HUES6 (cell line): ENCODE measurements around the gene NKAIN1.
"Not testable (repeated sequence)": the region's sequence is repeated elsewhere in the genome, so short reads cannot be mapped to it uniquely, and the experiment has no call there.

Experiments
- H3K27ac ChIP-seq: 2 replicates; pipeline ENCODE4 v1.7.0; 2013; ENCODE audit warnings: low read depth, mild to moderate bottlenecking, low read length, inconsistent platforms
- H3K27me3 ChIP-seq: 2 replicates; pipeline ENCODE4 v1.6.1; 2013; ENCODE audit warnings: low read length; ENCODE audit not compliant: control insufficient read depth, insufficient read depth
- H3K36me3 ChIP-seq: 2 replicates; pipeline ENCODE4 v1.6.1; 2013; ENCODE audit warnings: low read length; ENCODE audit not compliant: control insufficient read depth, insufficient read depth
- H3K4me1 ChIP-seq: 2 replicates; pipeline ENCODE4 v1.6.1; 2013; ENCODE audit warnings: low read length; ENCODE audit not compliant: control insufficient read depth, insufficient read depth
- H3K4me3 ChIP-seq: 2 replicates; pipeline ENCODE4 v1.5.1; 2013; ENCODE audit warnings: low read depth, low read length
- H3K9ac ChIP-seq: one replicate; pipeline ENCODE4 v1.6.1; 2013; ENCODE audit warnings: mild to moderate bottlenecking, low read length
- H3K9me3 ChIP-seq: 2 replicates; pipeline ENCODE4 v1.6.1; 2013; ENCODE audit warnings: low read depth, low read length; ENCODE audit not compliant: control insufficient read depth, insufficient read depth

NKAIN1 gene

GRCh38 chr1:31198150-31198549 lies 41.5 kb downstream of the NKAIN1 start:
- Histone ChIP-seq H3K9ac (no peak overlapping the region), H3K9me3 (no peaks in the 10 kb centered on the region), H3K27ac (no peak overlapping the region)

GRCh38 chr1:31196685-31197084 lies 43.0 kb downstream of the NKAIN1 start:
- Histone ChIP-seq H3K4me1 (0 out of 2 replicates have a peak, but pooled peaks cover 3% of the 10 kb centered on the region), H3K9me3 (no peaks in the 10 kb centered on the region), H3K4me3 (no peak overlapping the region), H3K27me3 (no peaks in the 10 kb centered on the region), H3K9ac (no peak overlapping the region), H3K36me3 (no peaks in the 10 kb centered on the region), H3K27ac (no peak overlapping the region)

More at GRCh38 chr1:31198150-31198549, 41.5 kb downstream of the NKAIN1 start:
- Histone ChIP-seq H3K4me3 (no peak overlapping the region), H3K27me3 (no peaks in the 10 kb centered on the region), H3K36me3 (no peaks in the 10 kb centered on the region), H3K4me1 (0 out of 2 replicates have a peak, but pooled peaks cover 3% of the 10 kb centered on the region)

GRCh38 chr1:31195267-31195666 lies 44.4 kb downstream of the NKAIN1 start:
- H3K27ac ChIP-seq, H3K4me1 ChIP-seq, H3K9me3 ChIP-seq, H3K27me3 ChIP-seq, H3K4me3 ChIP-seq, H3K9ac ChIP-seq, H3K36me3 ChIP-seq: not testable (repeated sequence)

- H3K36me3 ChIP-seq, result no peaks in the 10 kb centered on the region
- H3K4me1 ChIP-seq, result 0 out of 2 replicates have a peak, but pooled peaks cover 4% of the 10 kb centered on the region
- no peak overlapping the region for H3K27ac ChIP-seq
- no peaks in the 10 kb centered on the region for H3K9me3 ChIP-seq
- H3K9ac ChIP-seq, result no peak overlapping the region
- H3K27me3 ChIP-seq, result no peaks in the 10 kb centered on the region
- no peak overlapping the region for H3K4me3 ChIP-seq
These were observed 46.0 kb downstream of the NKAIN1 start for GRCh38 chr1:31193729-31194128.

GRCh38 chr1:31191281-31191680 lies 48.4 kb downstream of the NKAIN1 start:
- H3K9me3 ChIP-seq, result no peaks in the 10 kb centered on the region
- H3K4me1 ChIP-seq, result 0 out of 2 replicates have a peak, but pooled peaks cover 3% of the 10 kb centered on the region
- H3K9ac ChIP-seq, result no peak overlapping the region
- no peaks in the 10 kb centered on the region for H3K27me3 ChIP-seq
- no peaks in the 10 kb centered on the region for H3K36me3 ChIP-seq
- no peak overlapping the region for H3K4me3 ChIP-seq
- H3K27ac ChIP-seq, result no peak overlapping the region

GRCh38 chr1:31189696-31190674 lies 49.7 kb downstream of the NKAIN1 start:
- H3K4me3 ChIP-seq, result no peak overlapping the region
- H3K4me1 ChIP-seq, result 0 out of 2 replicates have a peak, but pooled peaks cover 3% of the 10 kb centered on the region
- no peaks in the 10 kb centered on the region for H3K36me3 ChIP-seq
- no peak overlapping the region for H3K27ac ChIP-seq
- no peaks in the 10 kb centered on the region for H3K27me3 ChIP-seq
- no peak overlapping the region for H3K9ac ChIP-seq
- no peaks in the 10 kb centered on the region for H3K9me3 ChIP-seq

GRCh38 chr1:31183927-31184554 lies 55.6 kb downstream of the NKAIN1 start:
- Histone ChIP-seq H3K4me1 (0 out of 2 replicates have a peak, but pooled peaks cover 2% of the 10 kb centered on the region), H3K27ac (no peak overlapping the region), H3K27me3 (no peaks in the 10 kb centered on the region; the same call in 1 of the 2 replicates), H3K9me3 (no peaks in the 10 kb centered on the region), H3K4me3 (no peak overlapping the region), H3K36me3 (no peaks in the 10 kb centered on the region), H3K9ac (no peak overlapping the region)

GRCh38 chr1:31183126-31183525 lies 56.6 kb downstream of the NKAIN1 start:
- H3K9me3 ChIP-seq, result no peaks in the 10 kb centered on the region
- H3K4me3 ChIP-seq, result no peak overlapping the region
- H3K36me3 ChIP-seq, result no peaks in the 10 kb centered on the region
- H3K4me1 ChIP-seq, result 0 out of 2 replicates have a peak, but pooled peaks cover 2% of the 10 kb centered on the region
- no peak overlapping the region for H3K9ac ChIP-seq
- H3K27me3 ChIP-seq, result no peaks in the 10 kb centered on the region; the same call in 1 of the 2 replicates
- no peak overlapping the region for H3K27ac ChIP-seq

- peak overlapping the region; percentile 60 for H3K4me3 ChIP-seq
These were observed 57.3 kb downstream of the NKAIN1 start for GRCh38 chr1:31182352-31182751.

GRCh38 chr1:31181515-31182343 lies 58.0 kb downstream of the NKAIN1 start:
- Histone ChIP-seq H3K9ac (no peak overlapping the region), H3K4me3 (peak overlapping the region; percentile 60), H3K27me3 (no peaks in the 10 kb centered on the region; the same call in 1 of the 2 replicates), H3K36me3 (no peaks in the 10 kb centered on the region), H3K9me3 (no peaks in the 10 kb centered on the region), H3K27ac (no peak overlapping the region), H3K4me1 (0 out of 2 replicates have a peak, but pooled peaks cover 2% of the 10 kb centered on the region)

More at GRCh38 chr1:31182352-31182751, 57.3 kb downstream of the NKAIN1 start:
- H3K9ac ChIP-seq, result no peak overlapping the region
- no peak overlapping the region for H3K27ac ChIP-seq
- H3K36me3 ChIP-seq, result no peaks in the 10 kb centered on the region
- no peaks in the 10 kb centered on the region; the same call in 1 of the 2 replicates for H3K27me3 ChIP-seq
- H3K4me1 ChIP-seq, result 0 out of 2 replicates have a peak, but pooled peaks cover 2% of the 10 kb centered on the region
- no peaks in the 10 kb centered on the region for H3K9me3 ChIP-seq
